Lung (tissue), 12 donors: ENCODE data around the gene UBA52. TPM values are rescaled to one million over a fixed set of nuclear protein-coding genes. Genes with fewer than 3 reads are reported as not detected.

Source experiments
- ATAC-seq: fragments of 200-7000 bp; cut with Tn5 transposase; one replicate; pipeline ENCODE4 v1.9.1; 2020; ENCODE audit warnings: moderate number of reproducible peaks; ENCODE audit not compliant: insufficient read depth, low FRiP score
- DNase-seq, 3 donors: peaks; one replicate each; pipeline ENCODE4 v3.0.0-alpha.2; 2013 to 2017
- H3K27ac ChIP-seq, 2 donors: one replicate each; pipeline ENCODE4 v1.5.1; 2013; ENCODE audit warnings: mild to moderate bottlenecking in 2 of 2, moderate library complexity in 2 of 2, control low read depth in 1 of 2, inconsistent platforms in 1 of 2, low read depth in 1 of 2, low read length in 1 of 2
- H3K27me3 ChIP-seq, 3 donors: one replicate each; pipeline ENCODE4 v1.5.1; 2013; ENCODE audit warnings: low read length in 2 of 3; ENCODE audit not compliant: control insufficient read depth in 3 of 3, insufficient read depth in 3 of 3
- H3K36me3 ChIP-seq, 4 donors: one replicate each; pipeline ENCODE4 v1.5.1; 2013; ENCODE audit warnings: low read length in 4 of 4, mild to moderate bottlenecking in 1 of 4, moderate library complexity in 1 of 4; ENCODE audit not compliant: control insufficient read depth in 4 of 4, insufficient read depth in 4 of 4
- H3K4me1 ChIP-seq, 5 donors: one replicate each; pipeline ENCODE4 v1.5.1; 2013; ENCODE audit warnings: low read length in 5 of 5, mild to moderate bottlenecking in 2 of 5, moderate library complexity in 1 of 5; ENCODE audit not compliant: control insufficient read depth in 5 of 5, insufficient read depth in 5 of 5
- H3K4me3 ChIP-seq: one replicate; pipeline ENCODE4 v1.5.1; 2013; ENCODE audit warnings: mild to moderate bottlenecking, control low read depth, moderate library complexity
- H3K9ac ChIP-seq, 2 donors: one replicate each; pipeline ENCODE4 v1.5.1; 2013; ENCODE audit warnings: low read length in 2 of 2, control low read depth in 1 of 2; ENCODE audit not compliant: insufficient read depth in 1 of 2
- H3K9me3 ChIP-seq, 4 donors: one replicate each; pipeline ENCODE4 v1.5.1; 2013; ENCODE audit warnings: low read length in 3 of 4, mild to moderate bottlenecking in 1 of 4, moderate library complexity in 1 of 4; ENCODE audit not compliant: control insufficient read depth in 4 of 4, insufficient read depth in 3 of 4
- WGBS, 2 donors: extraction: QIAGEN DNeasy Blood & Tissue Kit; methylation state at CpG; one replicate each; pipeline ENCODE4 v1.1.7; 2013; 5-methylcytosine and 5-hydroxymethylcytosine counted together
- polyA plus RNA-seq, 2 donors: library from polyadenylated mRNA; stranded (reverse); fragments of 200-250 nt; gene quantifications; one replicate each; pipeline ENCODE4 v1.2.1, GENCODE V29; 2013
- total RNA-seq, 2 donors: library from RNA; depleted of rRNA in 1 of 2; stranded (reverse); fragments of >200 nt in 1 of 2; gene quantifications; one replicate each; pipeline ENCODE4 v1.2.1, GENCODE V29; 2014 to 2021
- TF ChIP-seq, protein P1 (sequence below): IDR thresholded peaks from 2 replicates; pipeline ENCODE4 v1.5.1; 2012; ENCODE audit warnings: mild to moderate bottlenecking; ENCODE audit errors: control extremely low read depth, extremely low read depth
- donor health status: control.
- donor health status: control.
- donor health status: Bipolar disorder and iron deficiency.
- donor health status: healthy.
- donor health status: DM: yes; HTN: yes; CAD: no.

UBA52 gene
- total and polyA plus RNA-seq, 4 donors: 689 to 1,266 (median 1,030) TPM

DNA sequence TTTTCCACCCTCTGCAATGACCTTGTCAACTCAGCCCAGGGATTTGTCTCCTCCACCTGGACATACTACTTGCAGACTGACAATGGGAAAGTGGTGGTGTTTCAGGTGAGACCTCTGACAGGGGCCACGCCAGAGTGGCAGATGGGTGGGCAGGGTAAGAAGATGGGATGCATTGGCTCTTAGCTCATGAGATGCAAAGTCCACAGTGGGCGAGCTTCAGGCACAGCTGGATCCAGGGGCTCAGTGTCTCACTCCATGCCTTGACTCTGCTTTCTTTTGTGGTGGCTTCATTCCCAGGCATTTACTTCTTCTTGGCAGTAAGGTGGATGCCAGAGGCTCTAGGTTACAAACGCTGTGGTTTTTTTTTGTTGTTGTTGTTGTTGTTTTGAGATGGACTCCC, 44.4 kb downstream of the UBA52 start:
- WGBS, 2 donors: 90 to 98% methylated on average over 3 of the region's 3 CpGs
- H3K9ac ChIP-seq: no peak overlapping the region
- peaks cover 0 to 14% (median 13%) of the 10 kb centered on the region in 5 donors for H3K4me1 ChIP-seq
- no peak overlapping the region for H3K27ac ChIP-seq
- no peaks in the 10 kb centered on the region for H3K36me3 ChIP-seq
- peaks cover 0 to 2% (median 0%) of the 10 kb centered on the region in 4 donors for H3K9me3 ChIP-seq
- H3K4me3 ChIP-seq: no peak overlapping the region
- TF ChIP-seq, protein P1, sequence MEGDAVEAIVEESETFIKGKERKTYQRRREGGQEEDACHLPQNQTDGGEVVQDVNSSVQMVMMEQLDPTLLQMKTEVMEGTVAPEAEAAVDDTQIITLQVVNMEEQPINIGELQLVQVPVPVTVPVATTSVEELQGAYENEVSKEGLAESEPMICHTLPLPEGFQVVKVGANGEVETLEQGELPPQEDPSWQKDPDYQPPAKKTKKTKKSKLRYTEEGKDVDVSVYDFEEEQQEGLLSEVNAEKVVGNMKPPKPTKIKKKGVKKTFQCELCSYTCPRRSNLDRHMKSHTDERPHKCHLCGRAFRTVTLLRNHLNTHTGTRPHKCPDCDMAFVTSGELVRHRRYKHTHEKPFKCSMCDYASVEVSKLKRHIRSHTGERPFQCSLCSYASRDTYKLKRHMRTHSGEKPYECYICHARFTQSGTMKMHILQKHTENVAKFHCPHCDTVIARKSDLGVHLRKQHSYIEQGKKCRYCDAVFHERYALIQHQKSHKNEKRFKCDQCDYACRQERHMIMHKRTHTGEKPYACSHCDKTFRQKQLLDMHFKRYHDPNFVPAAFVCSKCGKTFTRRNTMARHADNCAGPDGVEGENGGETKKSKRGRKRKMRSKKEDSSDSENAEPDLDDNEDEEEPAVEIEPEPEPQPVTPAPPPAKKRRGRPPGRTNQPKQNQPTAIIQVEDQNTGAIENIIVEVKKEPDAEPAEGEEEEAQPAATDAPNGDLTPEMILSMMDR: no peak
- H3K27me3 ChIP-seq: peaks cover 0 to 33% (median 26%) of the 10 kb centered on the region in 3 donors
- ATAC-seq: no peak
- DNase-seq: no peak

DNA sequence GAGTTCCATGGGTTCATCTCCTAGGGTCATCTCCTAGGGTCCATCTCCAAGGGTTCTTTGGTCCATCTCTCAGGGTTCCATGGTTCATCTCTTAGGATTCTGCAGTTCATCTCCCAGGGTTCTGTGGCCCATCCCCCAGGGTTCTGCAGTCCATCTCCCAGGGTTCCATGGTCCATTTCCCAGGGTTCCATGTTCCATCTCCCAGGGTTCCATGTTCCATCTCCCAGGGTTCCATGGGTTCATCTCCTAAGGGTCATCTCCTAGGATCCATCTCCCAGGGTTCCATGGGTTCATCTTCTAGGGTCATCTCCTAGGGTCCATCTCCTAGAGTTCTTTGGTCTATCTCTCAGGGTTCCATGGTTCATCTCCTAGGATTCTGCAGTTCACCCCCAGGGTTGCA, 45.9 kb downstream of the UBA52 start:
- TF ChIP-seq, protein P1: no peak
- ATAC-seq: no peak
- Histone ChIP-seq H3K4me3 (no peak overlapping the region), H3K9me3 (peaks cover 0 to 2% (median 0%) of the 10 kb centered on the region in 4 donors), H3K27me3 (peaks cover 0 to 21% (median 16%) of the 10 kb centered on the region in 3 donors), H3K4me1 (peaks cover 0 to 9% (median 4%) of the 10 kb centered on the region in 5 donors), H3K27ac (no peak overlapping the region), H3K36me3 (no peaks in the 10 kb centered on the region), H3K9ac (no peak overlapping the region)
- no peak for DNase-seq

DNA sequence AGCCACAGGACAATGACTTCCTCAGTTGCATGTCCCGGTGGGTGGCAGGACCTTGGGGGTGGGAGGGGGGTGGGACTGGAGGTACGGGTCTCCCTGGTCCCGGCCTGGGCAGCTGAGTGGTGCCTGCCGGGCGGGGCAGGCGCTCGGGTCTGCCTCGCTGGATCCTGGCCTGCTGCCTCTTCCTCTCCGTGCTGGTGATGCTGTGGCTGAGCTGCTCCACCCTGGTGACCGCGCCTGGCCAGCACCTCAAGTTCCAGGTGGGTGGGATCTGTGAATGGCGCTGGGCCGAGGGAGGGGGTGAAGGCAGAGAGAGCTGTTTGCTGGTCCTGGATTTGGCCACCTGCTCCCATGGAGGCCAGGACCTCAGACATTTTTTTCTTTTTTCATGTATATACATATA, 46.6 kb downstream of the UBA52 start:
- DNase-seq: no peak
- WGBS, 2 donors: 94 to 96% methylated on average over 13 of the region's 13 CpGs
- peaks cover 0 to 17% (median 15%) of the 10 kb centered on the region in 3 donors for H3K27me3 ChIP-seq

More for the DNA sequence above, 46.6 kb downstream of the UBA52 start:
- Histone ChIP-seq H3K36me3 (no peaks in the 10 kb centered on the region), H3K4me1 (peaks cover 0 to 2% (median 0%) of the 10 kb centered on the region in 5 donors), H3K9ac (no peak overlapping the region), H3K27ac (no peak overlapping the region), H3K9me3 (peaks cover 0 to 2% (median 0%) of the 10 kb centered on the region in 4 donors), H3K4me3 (no peak overlapping the region)
- TF ChIP-seq, protein P1: no peak
- no peak for ATAC-seq
